Activated gamma-delta T cell (primary cell): ENCODE results near the gene CCDC33.

Experiments used
- DNase-seq: peaks from one replicate; lab custom pipeline; 2025; lab: John Stamatoyannopoulos, UW

The CCDC33 gene

DNA sequence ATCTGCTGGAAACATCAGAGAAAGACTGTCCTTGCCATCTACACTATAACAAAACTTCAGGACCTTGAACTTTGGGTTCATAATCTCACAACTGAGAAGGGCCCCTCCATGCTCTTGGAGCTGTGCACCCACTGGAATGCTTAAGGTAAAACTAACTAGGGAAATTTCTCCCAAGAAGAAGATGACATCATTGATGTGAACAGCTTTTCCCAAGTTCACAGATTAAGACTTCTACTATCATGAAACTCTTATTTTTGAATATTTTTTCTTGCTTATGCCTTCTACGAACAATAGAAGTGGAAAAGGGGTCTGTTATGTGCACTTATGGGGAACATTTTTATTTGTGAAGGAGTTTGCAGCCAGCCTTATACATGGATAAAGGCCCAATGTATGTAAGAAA lies 126.4 kb downstream of the CCDC33 start:
- DNase-seq, result no peak

DNA sequence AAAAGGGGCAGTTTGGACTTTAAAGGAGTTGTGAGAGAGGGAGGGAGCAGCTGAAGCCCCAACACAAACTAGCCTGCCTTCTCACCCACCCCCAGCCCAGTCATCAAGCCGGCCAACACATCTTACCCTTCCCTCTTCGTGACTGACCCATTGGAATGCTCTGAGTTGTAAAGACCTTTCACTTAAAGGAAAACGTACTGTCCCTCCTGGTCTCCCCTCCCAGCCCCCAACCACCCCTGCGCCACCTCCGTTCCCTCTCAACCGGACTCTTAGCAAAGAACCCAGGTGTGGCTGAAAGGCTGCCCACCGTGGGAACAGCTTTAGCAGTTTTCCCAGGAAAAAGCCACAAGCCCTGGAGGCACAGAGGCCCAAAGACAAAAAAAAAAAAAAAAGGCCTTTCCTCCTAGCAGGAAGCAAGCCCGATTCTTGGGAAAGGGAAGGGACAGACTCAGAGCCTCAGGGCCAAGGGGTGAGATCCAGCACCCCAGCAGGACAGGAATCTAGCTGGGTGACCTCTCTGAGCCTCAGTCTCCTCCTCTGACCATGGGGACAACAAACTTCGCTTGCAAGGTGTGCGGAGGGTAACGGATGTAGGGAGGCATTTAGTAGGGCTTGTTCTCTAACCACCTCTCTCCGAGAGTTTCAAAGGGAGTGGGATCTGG lies 128.9 kb downstream of the CCDC33 start:
- DNase-seq, result no peak

DNA sequence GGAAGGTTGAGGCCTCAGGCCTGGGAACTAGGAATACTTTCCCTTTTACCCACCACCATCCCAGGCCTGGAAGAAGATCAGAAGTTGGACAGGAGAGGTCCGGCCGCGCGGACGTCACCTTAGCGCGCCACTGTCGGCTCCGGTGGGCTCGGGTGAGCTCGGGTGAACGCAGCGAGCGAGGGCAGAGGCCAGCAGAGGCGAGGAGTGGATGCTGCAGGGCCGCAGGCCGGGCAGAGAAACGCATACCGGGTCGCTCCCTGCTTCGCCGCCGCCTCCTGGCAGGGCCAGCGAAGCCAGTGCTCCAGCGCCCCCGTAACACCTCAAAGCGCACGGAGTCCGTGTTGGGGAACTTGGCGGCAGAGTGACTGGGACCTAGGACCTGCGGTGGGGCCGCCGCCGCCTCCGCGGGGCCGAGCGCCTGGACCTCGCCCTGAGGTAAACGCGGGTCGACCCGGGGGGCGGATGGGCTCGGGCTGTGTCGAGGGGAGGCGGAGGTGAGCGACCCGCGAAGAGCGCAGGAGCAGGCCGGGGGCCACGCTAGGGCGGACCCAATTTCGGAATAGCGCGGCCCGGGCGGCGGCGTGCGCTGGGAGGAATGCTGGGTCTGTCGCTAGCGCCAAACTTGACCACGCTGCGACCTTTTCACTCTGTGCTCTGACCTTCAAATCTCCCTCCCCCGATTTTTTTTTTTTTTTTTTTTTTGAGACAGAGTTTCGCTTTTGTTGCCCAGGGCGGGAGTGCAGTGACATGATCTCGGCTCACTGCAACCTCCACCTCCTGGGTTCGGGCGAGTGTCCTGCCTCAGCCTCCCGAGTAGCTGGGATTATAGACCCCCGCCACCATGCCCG lies 129.7 kb downstream of the CCDC33 start:
- DNase-seq, result no peak

DNA sequence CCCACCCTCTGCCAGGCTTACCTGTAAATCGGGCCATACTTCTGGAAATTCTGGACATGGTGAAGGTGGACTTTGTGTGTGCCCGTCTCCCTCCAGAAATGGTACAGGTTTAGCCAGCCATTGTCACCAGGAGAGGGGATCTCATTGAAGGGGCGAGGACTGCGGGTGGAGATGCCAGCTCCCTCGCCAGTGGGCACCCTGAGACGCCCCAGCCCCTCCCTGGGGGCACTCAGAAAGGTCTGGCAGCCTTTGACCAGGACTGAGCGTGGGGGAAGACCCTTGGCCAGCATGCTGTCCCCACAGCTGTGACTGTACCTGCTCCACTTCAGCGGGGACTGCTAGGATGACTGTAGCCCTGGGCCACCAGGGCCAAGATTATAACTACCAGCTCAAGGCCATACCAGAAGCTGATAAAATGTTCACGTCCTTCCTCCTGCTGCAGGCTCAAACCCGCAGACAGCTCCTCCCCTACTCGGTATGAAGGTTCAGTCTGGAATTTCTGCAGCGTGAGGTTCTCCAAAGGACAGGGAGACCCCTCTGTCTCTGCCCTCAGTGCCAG lies 131.2 kb downstream of the CCDC33 start, which contains the start of gene CYP11A1:
TSS of gene CYP11A1 (minus strand) at position 351 of the 559 bp plus-strand sequence. CDS start at position 290, 61 bp downstream.
- no peak for DNase-seq

DNA sequence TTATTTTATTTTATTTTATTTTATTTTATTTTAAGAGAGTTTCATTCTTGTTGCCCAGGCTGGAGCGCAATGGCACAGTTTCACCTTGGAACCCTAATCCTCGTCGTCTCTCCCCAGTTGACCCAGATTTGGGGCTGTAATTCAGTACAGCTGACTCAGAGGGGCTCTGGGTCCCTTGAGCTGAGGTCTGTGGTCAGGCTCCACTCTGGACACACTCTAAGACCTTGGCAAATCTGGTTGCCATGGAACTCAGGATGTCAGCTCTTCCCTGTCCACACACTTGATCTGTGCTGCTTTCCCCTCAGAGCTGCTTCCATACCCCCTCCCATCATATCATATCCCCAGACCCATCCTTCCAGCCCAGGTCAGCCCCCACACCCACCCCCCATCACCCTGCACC lies 132.0 kb downstream of the CCDC33 start:
- DNase-seq, result no peak

DNA sequence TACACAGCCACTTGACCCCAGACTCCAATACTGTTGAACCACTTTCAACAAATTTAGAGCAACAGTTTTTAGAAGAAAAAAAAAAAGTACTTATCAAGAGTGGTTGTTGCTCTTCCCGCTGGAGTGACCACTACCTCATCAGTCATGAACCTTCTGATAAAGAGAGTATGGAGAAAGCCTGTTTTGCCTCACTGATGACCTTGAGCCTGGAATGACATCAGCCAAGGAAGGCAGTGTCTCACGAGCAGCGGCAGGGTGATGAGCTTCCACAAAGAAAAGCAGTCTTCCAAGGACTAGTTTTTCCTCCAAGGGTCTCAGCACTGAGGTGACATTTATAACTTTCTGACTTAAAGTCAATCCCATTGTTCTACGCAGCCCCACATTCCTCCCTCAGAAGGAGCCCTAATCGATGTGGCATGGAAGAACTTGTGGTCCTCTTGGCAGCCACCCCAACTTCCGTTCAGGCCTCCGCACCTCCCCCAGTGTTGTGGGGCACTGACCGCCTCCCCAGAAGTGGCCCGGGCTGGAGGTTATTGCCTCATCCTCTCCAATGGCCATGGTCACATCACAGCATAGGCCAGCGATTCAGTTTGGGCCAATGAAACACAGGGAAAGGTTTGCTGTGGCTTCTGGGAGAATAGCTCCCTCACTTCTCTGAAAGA lies 133.1 kb downstream of the CCDC33 start:
- DNase-seq, result no peak

DNA sequence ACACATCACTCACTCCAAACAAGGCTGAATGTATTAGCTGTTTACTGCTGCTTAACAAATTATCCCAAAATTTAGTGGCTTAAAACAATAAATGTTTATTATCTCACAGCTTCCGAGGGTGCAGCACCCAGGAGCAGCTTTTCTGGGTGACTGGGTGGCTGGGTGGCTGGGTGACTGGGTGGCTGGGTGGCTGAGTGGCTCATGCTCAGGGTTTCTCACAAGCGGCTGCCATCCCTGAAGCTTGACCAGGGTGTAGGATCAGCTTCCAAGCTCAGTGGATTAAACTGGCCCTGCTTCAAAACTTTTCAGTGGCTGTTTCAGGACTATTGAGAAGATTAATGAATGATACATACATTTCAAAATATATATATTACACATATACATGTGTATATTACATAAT lies 133.6 kb downstream of the CCDC33 start:
- DNase-seq, result no peak

DNA sequence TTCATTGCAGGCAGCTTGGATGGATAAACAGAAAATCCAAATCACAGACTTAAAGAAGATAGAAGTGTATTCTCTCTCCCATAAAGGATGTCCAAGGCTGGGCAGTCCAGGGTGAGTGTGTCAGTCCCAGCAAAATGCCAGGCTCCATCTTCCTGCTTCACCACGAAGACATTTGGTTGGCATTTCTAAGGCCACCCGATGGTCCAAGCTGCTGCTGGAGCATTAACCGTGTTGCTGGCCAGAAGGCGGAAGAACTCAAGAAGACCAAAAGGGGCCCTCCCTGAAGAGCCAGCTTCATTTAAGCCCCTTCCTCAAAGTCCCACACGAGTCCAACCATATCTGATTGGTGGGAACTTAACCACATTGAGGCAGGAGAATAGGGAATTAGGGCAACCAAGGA lies 134.3 kb downstream of the CCDC33 start:
- no peak for DNase-seq

DNA sequence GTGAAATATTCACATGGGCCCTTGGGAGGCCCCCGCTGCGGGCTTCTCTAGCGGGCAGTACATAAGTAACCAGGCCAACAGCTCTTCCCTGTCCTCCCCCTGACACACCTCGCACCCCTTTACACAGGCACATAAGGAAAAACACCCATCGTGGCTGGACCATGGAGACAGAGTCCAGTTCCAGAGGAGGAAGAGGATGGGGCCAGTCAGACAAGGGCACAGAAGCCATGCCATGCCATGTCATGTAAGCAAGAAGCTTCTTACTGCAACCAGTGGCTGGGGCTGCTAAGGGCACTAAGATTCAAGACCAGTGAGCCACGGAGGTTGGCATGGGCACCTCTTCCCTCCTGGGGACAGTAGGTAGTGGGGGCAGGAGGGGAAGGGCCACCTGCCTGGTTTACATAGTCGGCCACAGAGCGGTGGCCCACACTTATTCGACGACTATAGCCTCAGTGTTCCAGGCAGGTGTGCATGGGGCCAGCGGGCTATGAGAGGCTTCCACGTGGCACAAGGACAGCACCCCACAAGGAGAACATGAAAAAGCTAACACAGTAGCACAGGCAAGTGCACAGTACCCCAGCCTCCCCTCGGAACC lies 137.0 kb downstream of the CCDC33 start:
- no peak for DNase-seq

DNA sequence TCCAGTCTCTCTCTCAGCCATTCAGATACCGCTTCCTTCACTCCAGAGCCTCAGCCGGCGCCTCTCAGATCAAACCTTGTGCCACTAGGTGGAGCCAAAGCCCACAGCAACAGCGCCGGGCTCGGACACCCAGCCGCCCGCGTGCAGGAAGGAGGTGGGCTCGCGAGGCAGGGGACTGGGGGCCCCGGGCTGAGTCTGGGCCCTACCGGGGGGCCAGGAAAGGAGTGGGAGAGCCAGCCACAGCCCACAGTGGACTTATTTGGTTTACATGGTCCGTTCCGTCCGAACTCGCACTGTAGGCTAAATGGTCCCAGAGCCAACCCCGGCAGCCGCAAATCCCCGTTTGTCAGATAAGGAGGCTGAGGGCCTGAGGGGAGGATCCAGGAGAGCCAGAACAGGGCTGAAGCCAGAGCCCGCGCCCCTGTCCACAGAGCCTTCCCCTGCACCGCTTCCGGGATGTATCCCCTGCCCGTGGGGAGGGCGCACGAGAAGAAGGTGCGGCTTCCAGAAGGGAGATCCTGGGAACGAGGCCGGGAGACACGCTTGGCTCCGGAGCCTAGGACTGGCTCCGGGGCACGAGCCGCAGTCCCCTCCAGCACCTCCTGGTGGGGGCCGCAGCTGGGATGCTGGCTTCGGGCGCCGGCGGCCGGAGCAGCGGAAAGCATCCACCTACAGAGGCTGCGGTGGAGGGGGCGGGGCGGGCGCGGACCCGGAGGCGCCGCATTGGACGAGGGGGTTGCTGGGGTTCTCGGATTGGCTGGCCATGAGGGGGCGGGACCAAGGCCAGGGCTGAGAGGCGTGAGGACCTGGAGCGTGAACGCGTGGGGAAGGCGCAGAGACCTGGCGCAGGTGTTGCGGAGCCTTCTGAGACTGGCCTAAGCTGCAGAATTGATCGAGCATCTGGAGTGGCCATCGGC lies 137.9 kb downstream of the CCDC33 start:
- peak; percentile 90 for DNase-seq

DNA sequence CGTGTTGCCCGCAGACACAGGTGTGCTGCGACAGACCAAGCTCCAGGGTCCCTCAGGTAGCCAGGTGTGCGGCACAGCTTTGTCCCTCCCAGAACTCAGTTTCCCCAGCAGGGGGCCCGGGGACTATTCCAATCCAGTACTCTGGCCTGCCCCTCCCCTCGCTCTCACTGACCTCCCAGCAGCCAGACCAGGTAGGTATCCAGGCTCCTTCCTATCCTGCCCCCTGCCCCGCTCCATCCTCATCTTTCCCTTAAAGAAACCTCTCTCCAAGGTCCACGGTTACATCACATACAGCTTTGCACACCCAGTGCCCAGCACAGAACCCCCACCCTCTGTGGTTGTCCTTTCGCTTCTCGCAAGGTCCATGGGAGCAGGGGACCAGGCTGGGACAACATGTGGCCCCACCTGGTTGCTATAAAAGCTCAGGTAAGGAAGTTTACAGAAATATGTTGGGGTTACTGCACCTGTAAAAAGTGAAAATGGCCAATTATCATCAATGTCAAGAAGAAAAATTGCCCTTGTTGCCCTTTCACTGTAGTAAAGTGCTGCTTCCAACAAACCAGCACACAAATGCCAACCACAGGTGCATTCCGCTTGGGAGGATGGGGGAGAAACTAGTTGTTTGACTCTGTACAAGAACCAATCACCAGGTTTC lies 138.6 kb downstream of the CCDC33 start:
- DNase-seq, result no peak

DNA sequence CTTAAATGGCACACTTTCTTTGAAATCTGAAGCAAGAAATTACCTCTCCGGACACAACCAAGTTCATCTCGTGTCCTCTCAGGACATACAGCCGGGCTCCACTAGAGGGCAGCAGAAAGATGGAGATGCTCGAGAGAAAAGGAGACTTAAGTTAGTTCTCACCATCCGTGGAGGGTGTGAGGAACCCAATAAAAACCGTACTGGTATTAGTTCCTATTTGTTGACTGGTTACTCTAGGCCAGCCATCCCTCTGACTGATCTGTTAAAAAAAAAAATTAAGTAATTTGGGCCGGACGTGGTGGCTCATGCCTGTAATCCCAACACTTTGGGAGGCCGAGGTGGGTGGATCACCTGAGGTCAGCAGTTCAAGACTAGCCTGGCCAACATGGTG lies 139.2 kb downstream of the CCDC33 start:
- DNase-seq, result no peak

DNA sequence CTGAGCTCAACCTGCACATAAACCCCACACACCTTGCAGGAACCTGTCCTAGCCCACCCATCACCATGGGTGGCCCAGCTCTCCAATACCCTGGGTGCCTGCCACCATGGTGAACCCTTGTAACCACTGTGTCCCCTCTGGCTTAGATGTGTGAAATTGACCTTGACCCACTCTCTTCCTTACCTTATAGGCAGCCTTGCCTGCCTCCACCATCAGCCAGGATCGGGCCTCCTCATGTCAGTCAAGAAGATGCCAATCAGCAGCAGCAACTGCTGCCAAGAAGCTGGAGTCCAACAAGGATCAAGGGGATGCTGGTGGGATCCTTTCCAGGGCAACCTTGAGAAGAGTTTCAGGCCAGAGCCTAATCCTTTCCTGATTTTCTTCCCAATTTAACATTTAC lies 140.1 kb downstream of the CCDC33 start:
- no peak for DNase-seq

DNA sequence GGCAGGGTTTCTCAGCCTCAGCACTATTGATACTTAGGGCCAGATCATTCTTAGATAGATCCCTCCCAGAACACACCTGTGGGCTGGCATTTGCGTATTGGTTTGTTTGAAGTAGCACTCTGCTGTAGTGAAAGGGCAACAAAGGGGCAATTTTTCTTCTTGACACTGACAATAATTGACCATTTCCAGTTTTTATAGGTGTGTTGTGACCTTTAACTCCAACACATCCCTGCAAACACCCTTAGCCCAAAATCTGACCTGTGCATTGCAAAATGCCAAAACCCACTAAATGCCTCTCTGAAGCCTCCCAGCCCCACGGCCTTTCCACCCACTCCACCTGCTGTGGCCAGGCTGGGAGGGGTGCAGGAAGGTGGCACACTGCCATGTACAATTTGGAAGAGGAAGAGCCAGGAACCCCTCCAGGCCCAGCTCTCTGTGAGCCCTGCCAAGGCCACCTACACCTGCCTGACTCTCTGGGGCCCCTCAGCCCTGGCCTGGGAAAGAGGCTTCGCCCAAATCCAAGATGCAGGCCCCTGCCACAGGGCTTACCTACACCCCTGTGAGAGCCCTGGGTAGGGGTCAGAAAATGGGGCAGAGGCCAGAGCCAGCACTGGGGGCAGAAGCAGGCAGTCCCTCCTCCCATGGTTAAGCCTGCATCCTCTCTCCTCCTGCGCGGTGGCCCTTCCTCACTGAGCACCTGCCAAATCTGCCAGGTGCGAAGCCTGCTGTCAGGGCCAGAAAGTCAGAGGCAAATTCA lies 140.9 kb downstream of the CCDC33 start:
- DNase-seq, result no peak

DNA sequence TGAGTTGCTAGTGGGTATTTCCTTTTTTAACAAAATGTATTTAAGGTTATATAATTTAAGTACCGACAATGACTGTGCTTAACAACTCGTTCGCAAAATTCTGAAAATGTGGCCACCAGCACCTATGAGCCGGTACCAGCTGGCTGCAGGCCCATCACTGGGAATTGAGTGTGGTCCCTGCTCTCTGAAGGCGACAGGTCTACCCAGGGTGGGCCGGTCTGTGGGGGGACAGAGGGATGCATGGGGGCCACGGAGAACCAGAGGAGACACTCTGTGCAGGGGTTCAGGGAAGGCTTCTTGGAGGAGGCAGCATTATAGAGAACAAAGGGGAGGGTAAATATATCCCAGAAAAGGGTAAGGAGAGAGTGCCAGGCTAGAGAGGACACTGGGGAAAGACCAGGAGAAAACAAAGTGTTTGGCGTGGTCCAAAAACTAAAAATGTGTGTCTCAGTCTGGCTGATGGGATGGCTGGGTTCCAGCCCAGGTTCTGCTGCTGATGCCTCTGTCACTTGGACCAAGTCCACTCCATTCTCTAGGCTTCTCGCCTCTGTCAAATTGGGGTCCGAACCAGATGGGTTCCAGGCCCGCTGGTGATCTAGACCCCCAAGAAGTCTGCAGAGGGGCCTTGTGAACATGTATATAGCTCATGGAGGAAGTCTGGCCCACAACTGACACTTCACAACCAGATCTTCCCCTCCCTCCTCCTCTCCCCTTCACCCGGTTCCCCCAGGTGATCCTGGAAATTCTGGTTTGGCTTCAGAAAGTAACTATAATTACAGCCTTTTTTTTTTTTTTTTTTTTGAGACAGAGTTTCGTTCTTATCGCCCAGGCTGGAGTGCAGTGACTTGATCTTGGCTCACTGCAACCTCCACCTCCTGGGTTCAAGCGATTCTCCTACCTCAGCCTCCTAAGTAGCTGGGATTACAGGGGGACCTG lies 142.0 kb downstream of the CCDC33 start:
- DNase-seq, result no peak

DNA sequence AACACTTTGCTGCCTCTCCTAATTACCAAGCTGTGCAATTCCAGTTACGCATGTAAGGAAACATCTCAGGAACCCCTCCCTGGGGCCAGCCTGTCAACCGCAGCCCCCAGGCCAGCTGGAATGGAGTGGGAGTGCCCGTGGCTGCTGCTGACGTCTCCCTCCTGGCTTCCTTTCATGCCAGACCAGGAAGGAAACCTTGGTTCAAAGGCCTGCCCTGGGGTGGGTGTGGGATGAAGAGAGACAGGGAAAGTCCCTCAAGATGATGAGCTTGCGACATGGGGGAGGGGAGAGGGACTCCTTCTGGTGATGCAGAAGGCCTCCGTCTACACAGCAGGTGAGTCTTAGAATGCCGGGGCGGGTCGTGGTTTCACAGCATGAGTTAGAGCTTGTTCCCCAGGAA lies 142.7 kb downstream of the CCDC33 start:
- no peak for DNase-seq

DNA sequence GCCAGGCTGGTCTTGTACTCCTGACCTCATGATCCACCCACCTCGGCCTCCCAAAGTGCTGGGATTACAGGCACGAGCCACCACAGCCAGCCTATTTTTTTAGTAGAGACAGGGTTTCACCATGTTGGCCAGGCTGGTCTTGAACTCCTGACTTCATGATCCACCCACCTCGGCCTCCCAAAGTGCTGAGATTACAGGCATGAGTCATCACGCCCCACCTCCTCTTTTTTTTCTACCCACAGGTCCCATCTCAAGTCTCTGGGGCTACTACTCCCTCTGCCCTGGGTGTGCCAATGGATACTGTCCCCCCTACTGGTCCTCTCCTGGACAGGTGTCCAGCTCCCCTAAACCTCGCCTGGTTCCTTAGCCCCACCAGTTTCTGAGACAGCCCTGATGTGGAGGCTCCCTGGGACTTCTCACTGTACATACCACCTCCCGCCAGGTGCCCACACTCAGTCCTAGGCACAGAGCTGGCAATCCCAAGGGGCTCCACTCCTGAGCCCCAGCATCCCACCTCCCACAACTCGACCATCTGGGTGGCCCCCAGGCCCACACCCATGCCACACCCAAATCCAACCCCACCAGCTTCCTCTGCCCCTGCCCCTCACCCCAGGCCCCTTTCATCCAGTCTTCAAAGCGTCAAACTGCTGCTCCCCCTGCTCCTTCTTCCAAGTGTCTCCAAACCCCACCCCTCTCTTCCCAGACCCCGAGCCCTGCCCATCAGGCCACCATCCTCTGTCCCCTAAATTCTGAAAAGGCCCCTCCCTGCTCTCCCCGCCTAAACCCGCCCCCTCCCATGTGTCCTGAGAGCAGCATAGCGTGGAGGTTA lies 144.4 kb downstream of the CCDC33 start:
- DNase-seq, result no peak

DNA sequence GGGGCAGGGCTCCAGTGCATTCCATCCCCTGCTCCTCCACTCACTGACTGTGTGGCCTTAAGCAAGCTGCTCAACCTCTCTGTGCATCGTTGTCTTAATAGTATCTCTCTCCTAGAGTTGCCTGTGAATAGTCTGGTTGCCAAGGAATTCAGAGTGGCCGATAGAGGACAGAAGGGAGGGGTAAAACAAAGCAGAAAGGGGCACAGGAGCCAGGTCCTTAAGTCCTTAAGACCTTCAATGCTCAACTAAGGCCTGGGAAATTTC lies 145.0 kb downstream of the CCDC33 start:
- no peak for DNase-seq
